DOHH2 (cell line): ENCODE measurements around the gene ATP5F1E.

Experiments used
- H3F3A ChIP-seq: fragments of 200-600 bp; sonication (generic), shearing (Covaris generic); 2 replicates; pipeline ENCODE4 v1.6.0; 2016; ENCODE audit warnings: antibody characterized with exemption, mild to moderate bottlenecking; ENCODE audit not compliant: control insufficient read depth, insufficient read depth
- H3K27ac ChIP-seq: fragments of 200-600 bp; sonication (generic); 2 replicates; pipeline ENCODE4 v1.5.1; 2014; ENCODE audit warnings: low read depth, mild to moderate bottlenecking, low read length, moderate library complexity
- H3K27me3 ChIP-seq: fragments of 200-600 bp; sonication (generic); 2 replicates; pipeline ENCODE4 v1.6.1; 2014; ENCODE audit warnings: mild to moderate bottlenecking, low read length, mixed read lengths; ENCODE audit not compliant: control insufficient read depth
- H3K36me3 ChIP-seq: fragments of 200-600 bp; sonication (generic); 2 replicates; pipeline ENCODE4 v1.6.1; 2014; ENCODE audit warnings: mild to moderate bottlenecking, low read length, moderate library complexity, mixed read lengths; ENCODE audit not compliant: control insufficient read depth
- H3K4me1 ChIP-seq: fragments of 200-600 bp; sonication (generic); 2 replicates; pipeline ENCODE4 v1.6.1; 2014; ENCODE audit warnings: mild to moderate bottlenecking, low read length, mixed read lengths; ENCODE audit not compliant: control insufficient read depth
- H3K4me2 ChIP-seq: fragments of 200-600 bp; sonication (generic); 2 replicates; pipeline ENCODE4 v1.6.0; 2014; ENCODE audit warnings: mild to moderate bottlenecking, low read length, moderate library complexity
- H3K4me3 ChIP-seq: fragments of 200-600 bp; sonication (generic); 2 replicates; pipeline ENCODE4 v1.5.1; 2014; ENCODE audit warnings: mild to moderate bottlenecking, low read length, mixed read lengths
- H3K79me2 ChIP-seq: fragments of 200-600 bp; sonication (generic); 2 replicates; pipeline ENCODE4 v1.6.1; 2014; ENCODE audit warnings: mild to moderate bottlenecking, low read length, mixed read lengths; ENCODE audit not compliant: control insufficient read depth
- H3K9me2 ChIP-seq: fragments of 200-600 bp; sonication (generic); replicated peaks from 2 replicates; pipeline ENCODE4 v1.6.1; 2014; ENCODE audit warnings: mild to moderate bottlenecking, low read length, mixed read lengths; ENCODE audit not compliant: control insufficient read depth
- H3K9me3 ChIP-seq: fragments of 200-600 bp; sonication (generic); 2 replicates; pipeline ENCODE4 v1.6.1; 2014; ENCODE audit warnings: antibody characterized with exemption, low read length, mixed read lengths; ENCODE audit not compliant: control insufficient read depth, insufficient read depth
- H4K20me1 ChIP-seq: fragments of 200-600 bp; sonication (generic); 2 replicates; pipeline ENCODE4 v1.6.0; 2014; ENCODE audit warnings: low read depth, mild to moderate bottlenecking, antibody characterized with exemption, low read length, moderate library complexity; ENCODE audit not compliant: control insufficient read depth, insufficient read depth
- CTCF ChIP-seq: fragments of 200-600 bp; sonication (generic); IDR thresholded peaks from one replicate; pipeline ENCODE4 v1.5.1; 2014; ENCODE audit warnings: antibody characterized with exemption, mild to moderate bottlenecking, low read depth, low read length; ENCODE audit not compliant: poor library complexity, severe bottlenecking
- EZH2phosphoT487 ChIP-seq: fragments of 200-600 bp; sonication (generic); IDR thresholded peaks from 2 replicates; pipeline ENCODE4 v1.6.1; 2017; ENCODE audit warnings: borderline replicate concordance, mild to moderate bottlenecking, antibody characterized with exemption, low read length, moderate library complexity, mixed read lengths

Gene ATP5F1E

GRCh38 chr20:59037386-59037785, 5.3 kb upstream of the ATP5F1E start:
- Histone ChIP-seq H3K27ac (no peak overlapping the region), H3K79me2 (peaks cover 68% of the 10 kb centered on the region), H3K9me2 (no peaks in the 10 kb centered on the region), H3F3A (peaks cover 37% of the 10 kb centered on the region), H3K9me3 (no peaks in the 10 kb centered on the region), H4K20me1 (peaks cover 11% of the 10 kb centered on the region), H3K4me1 (peaks cover 47% of the 10 kb centered on the region), H3K27me3 (no peaks in the 10 kb centered on the region), H3K36me3 (peaks cover 92% of the 10 kb centered on the region), H3K4me2 (no peak overlapping the region), H3K4me3 (no peak overlapping the region)
- TF ChIP-seq CTCF = no peak
- no peak for TF ChIP-seq EZH2phosphoT487

- Histone ChIP-seq H3K27me3 (no peaks in the 10 kb centered on the region), H3K79me2 (peaks cover 66% of the 10 kb centered on the region), H3K4me1 (peaks cover 43% of the 10 kb centered on the region), H3K27ac (no peak overlapping the region), H3K9me3 (no peaks in the 10 kb centered on the region), H3K4me3 (no peak overlapping the region), H3K9me2 (no peaks in the 10 kb centered on the region), H3K36me3 (peaks cover 89% of the 10 kb centered on the region), H3F3A (peaks cover 40% of the 10 kb centered on the region), H4K20me1 (peaks cover 13% of the 10 kb centered on the region), H3K4me2 (no peak overlapping the region)
- TF ChIP-seq CTCF (no peak), EZH2phosphoT487 (no peak)
Measured at GRCh38 chr20:59035381-59035780, 3.2 kb upstream of the ATP5F1E start.

- peak overlapping the region; percentile 92 for H3K4me2 ChIP-seq
- peaks cover 66% of the 10 kb centered on the region for H3K79me2 ChIP-seq
- H3K9me2 ChIP-seq = no peaks in the 10 kb centered on the region
- H4K20me1 ChIP-seq = peaks cover 23% of the 10 kb centered on the region
- H3K4me3 ChIP-seq = no peak overlapping the region
- H3K9me3 ChIP-seq = no peaks in the 10 kb centered on the region
- H3K36me3 ChIP-seq = peaks cover 89% of the 10 kb centered on the region
- peaks cover 47% of the 10 kb centered on the region for H3K4me1 ChIP-seq
- no peaks in the 10 kb centered on the region for H3K27me3 ChIP-seq
- TF ChIP-seq EZH2phosphoT487 (no peak), CTCF (no peak)
- peaks cover 43% of the 10 kb centered on the region for H3F3A ChIP-seq
- no peak overlapping the region for H3K27ac ChIP-seq
Measured at GRCh38 chr20:59033616-59034165, 1.6 kb upstream of the ATP5F1E start.
